K562 (cell line): ENCODE measurements around the gene BRD7. TPM values are rescaled to one million over a fixed set of nuclear protein-coding genes. Genes with fewer than 3 reads are reported as not detected.

ENCODE experiments used
- ATF1 ChIP-seq, 2 experiments: fragments of 450-650 bp in 1 of 2; IDR thresholded peaks; 2 replicates each; pipeline ENCODE4 v1.6.1; 2016; ENCODE audit warnings: missing compliant biosample characterization in 1 of 2, missing genetic modification characterization in 1 of 2
- CBX3 ChIP-seq, 2 experiments: IDR thresholded peaks; 1 replicate in 1 of 2; 2 replicates in 1 of 2; pipeline ENCODE4 v1.6.1; 2012; ENCODE audit warnings: inconsistent platforms in 2 of 2, low read length in 2 of 2, borderline replicate concordance in 1 of 2, control low read depth in 1 of 2
- HNRNPLL ChIP-seq: fragments of 200-400 bp; formaldehyde crosslinking; IDR thresholded peaks from 2 replicates; pipeline ENCODE4 v1.6.1; 2017; ENCODE audit warnings: low read length, low read depth, mild to moderate bottlenecking; ENCODE audit not compliant: poor library complexity, severe bottlenecking
- NCOA1 ChIP-seq: fragments of 450-650 bp; IDR thresholded peaks from 2 replicates; pipeline ENCODE4 v1.6.1; 2016; ENCODE audit warnings: low read depth
- NR2C2 ChIP-seq, 2 experiments: fragments of 200-800 bp in 1 of 2; sonication (Bioruptor generic) in 1 of 2; sonication (generic) in 1 of 2; formaldehyde crosslinking in 1 of 2; IDR thresholded peaks; 2 replicates each; pipeline versions ENCODE4 v1.6.1 to v1.8.0; 2016 to 2022; ENCODE audit warnings: mild to moderate bottlenecking in 1 of 2, missing compliant biosample characterization in 1 of 2, missing genetic modification characterization in 1 of 2, missing genetic modification reagents in 1 of 2
- SAP30 ChIP-seq: fragments of 200-600 bp; sonication (generic); IDR thresholded peaks from 2 replicates; pipeline ENCODE4 v1.6.1; 2012; ENCODE audit warnings: borderline replicate concordance, low read depth, mild to moderate bottlenecking, moderate library complexity, low read length, control low read depth, inconsistent platforms; ENCODE audit not compliant: insufficient read depth, poor library complexity, severe bottlenecking
- SLC30A9 ChIP-seq: fragments of 250-450 bp; sonication (Bioruptor Pico); IDR thresholded peaks from 2 replicates; pipeline ENCODE4 v1.8.0; 2022; ENCODE audit warnings: mild to moderate bottlenecking, moderate library complexity
- SMARCC2 ChIP-seq: fragments of 450-650 bp; IDR thresholded peaks from 2 replicates; pipeline ENCODE4 v1.6.1; 2017; ENCODE audit warnings: antibody characterized with exemption, moderate library complexity, mild to moderate bottlenecking, low read depth
- SP2 ChIP-seq: IDR thresholded peaks from 2 replicates; pipeline ENCODE4 v1.6.1; 2011; ENCODE audit warnings: mild to moderate bottlenecking, low read depth, low read length, moderate library complexity; ENCODE audit not compliant: poor library complexity, severe bottlenecking; ENCODE audit errors: extremely low read depth
- SRF ChIP-seq, 2 experiments: fragments of 250-450, 450-650 bp in 1 of 2; sonication (Bioruptor Pico) in 1 of 2; sonication (generic) in 1 of 2; formaldehyde crosslinking; IDR thresholded peaks; 2 replicates each; pipeline versions ENCODE4 v1.5.0 to v1.5.1; 2020 to 2022; ENCODE audit warnings: mild to moderate bottlenecking in 1 of 2, missing genetic modification reagents in 1 of 2
- TFAM ChIP-seq: fragments of 250-450 bp; sonication (Bioruptor Pico); conservative IDR thresholded peaks from 2 replicates; pipeline ENCODE4 v1.5.0; 2021; ENCODE audit warnings: mild to moderate bottlenecking, moderate library complexity
- ZFP1 ChIP-seq: fragments of 450-650 bp; formaldehyde crosslinking; IDR thresholded peaks from 2 replicates; pipeline ENCODE4 v1.4.0; 2020; ENCODE audit warnings: mild to moderate bottlenecking, mixed read lengths
- ZNF24 ChIP-seq: fragments of 450-650 bp; IDR thresholded peaks from 2 replicates; pipeline ENCODE4 v1.6.1; 2016
- ZNF316 ChIP-seq: fragments of 450-650 bp; IDR thresholded peaks from 2 replicates; pipeline ENCODE4 v1.6.1; 2016
- ZNF668 ChIP-seq: fragments of 250-450 bp; sonication (Bioruptor Pico); IDR thresholded peaks from 2 replicates; pipeline ENCODE4 v1.8.0; 2022; ENCODE audit warnings: mild to moderate bottlenecking, inconsistent platforms
- polyA plus RNA-seq, 8 experiments: library from polyadenylated mRNA; depleted of rRNA in 4 of 8; stranded (reverse) in 5 of 8; unstranded in 3 of 8; fragments of >200 nt; fragmentation: Nextera tagmentation in 2 of 8; fragmentation: Illumina TruSeq in 1 of 8; extraction: Ambion mirVana in 2 of 8; extraction: Trizol in 1 of 8; gene quantifications; 2 replicates each; pipeline versions ENCODE4 v1.2.1 to v1.2.3, GENCODE V29; 2011 to 2014; ENCODE audit warnings: inconsistent platforms in 1 of 8, missing spikeins in 1 of 8
- total RNA-seq, 7 experiments: library from RNA; depleted of rRNA in 6 of 7; stranded (reverse); fragments of >200 nt in 6 of 7; fragmentation: Illumina TruSeq in 2 of 7; extraction: Trizol in 2 of 7; gene quantifications; 2 replicates each; pipeline versions ENCODE4 v1.2.1 to v1.2.3, GENCODE V29; 2011 to 2021; ENCODE audit warnings: low replicate concordance in 1 of 7
- TF ChIP-seq, protein P1 (sequence below): sonication (generic); formaldehyde crosslinking; IDR thresholded peaks from 2 replicates; pipeline ENCODE4 v1.8.0; 2022; ENCODE audit warnings: mild to moderate bottlenecking, missing genetic modification reagents, borderline replicate concordance
- TF ChIP-seq, protein P2 (sequence below): sonication (generic); formaldehyde crosslinking; IDR thresholded peaks from 2 replicates; pipeline ENCODE4 v1.8.0; 2023; ENCODE audit warnings: mild to moderate bottlenecking, missing genetic modification reagents

BRD7 gene
- total and polyA plus RNA-seq, 9 of the 15 experiments (the other 6 are each of a cell fraction or from before 2014, with no cell fraction given): 20.6 to 101 (median 68.7) TPM

DNA sequence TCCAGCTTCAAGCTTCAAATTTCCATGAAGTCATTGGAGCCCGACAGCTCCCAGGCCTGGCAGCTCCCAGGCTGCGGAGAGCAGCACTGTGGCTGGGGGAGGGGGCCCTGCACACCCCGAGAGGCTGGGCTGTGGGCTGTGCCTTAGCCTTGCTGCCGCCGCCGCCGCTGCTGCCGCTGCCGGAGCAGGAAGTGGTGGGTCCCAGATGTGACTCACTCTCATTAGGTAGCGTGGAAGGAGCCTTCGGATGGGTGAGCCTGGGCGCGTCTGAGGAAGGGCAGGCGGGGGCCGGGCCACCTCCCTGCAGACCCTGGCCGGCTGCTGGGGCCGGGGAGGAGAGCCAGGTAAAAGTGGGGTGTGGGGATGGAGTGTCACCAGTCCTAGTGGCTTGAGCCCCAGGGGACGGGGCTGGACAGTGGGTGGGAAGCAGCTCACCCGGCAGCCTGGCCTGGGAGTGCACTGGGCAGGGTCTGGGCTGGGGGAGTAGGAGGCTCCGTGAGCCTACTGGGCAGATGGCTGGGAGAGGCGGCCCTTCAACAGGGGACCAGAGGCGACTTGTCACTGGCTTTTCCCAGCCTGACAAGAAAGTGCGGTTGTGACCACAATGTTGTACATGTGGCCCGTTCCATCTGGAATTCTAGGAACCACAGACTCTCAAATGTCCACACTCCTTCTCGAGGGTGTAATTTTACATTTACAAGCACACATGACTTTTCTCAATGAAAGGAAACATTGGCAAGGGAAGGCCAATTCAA is 102.3 kb downstream of the BRD7 start, which contains the start of gene ADCY7 (continued):
- TF ChIP-seq, protein P1, sequence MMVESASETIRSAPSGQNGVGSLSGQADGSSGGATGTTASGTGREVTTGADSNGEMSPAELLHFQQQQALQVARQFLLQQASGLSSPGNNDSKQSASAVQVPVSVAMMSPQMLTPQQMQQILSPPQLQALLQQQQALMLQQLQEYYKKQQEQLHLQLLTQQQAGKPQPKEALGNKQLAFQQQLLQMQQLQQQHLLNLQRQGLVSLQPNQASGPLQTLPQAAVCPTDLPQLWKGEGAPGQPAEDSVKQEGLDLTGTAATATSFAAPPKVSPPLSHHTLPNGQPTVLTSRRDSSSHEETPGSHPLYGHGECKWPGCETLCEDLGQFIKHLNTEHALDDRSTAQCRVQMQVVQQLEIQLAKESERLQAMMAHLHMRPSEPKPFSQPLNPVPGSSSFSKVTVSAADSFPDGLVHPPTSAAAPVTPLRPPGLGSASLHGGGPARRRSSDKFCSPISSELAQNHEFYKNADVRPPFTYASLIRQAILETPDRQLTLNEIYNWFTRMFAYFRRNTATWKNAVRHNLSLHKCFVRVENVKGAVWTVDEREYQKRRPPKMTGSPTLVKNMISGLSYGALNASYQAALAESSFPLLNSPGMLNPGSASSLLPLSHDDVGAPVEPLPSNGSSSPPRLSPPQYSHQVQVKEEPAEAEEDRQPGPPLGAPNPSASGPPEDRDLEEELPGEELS (CRISPR knock-in tag): no peak; the same call in 1 of the 2 replicates
- TF ChIP-seq NR2C2 (CRISPR knock-in tag; IDR thresholded peaks at IDR 0.05): no peak
- TF ChIP-seq NR2C2 (tag; IDR thresholded peaks at IDR 0.05): peak; percentile 20; the same call in 1 of the 2 replicates
- TF ChIP-seq ZFP1 (CRISPR knock-in tag): no peak
- TF ChIP-seq ZNF668 (CRISPR knock-in tag): no peak
- no peak for TF ChIP-seq ATF1 (CRISPR knock-in tag; IDR thresholded peaks at IDR 0.05)
- peak; percentile 32 for TF ChIP-seq ATF1 (tag; IDR thresholded peaks at IDR 0.05)
- no peak for TF ChIP-seq SLC30A9 (CRISPR knock-in tag)
- TF ChIP-seq TFAM (CRISPR knock-in tag): no peak
- no peak for TF ChIP-seq CBX3 (IDR thresholded peaks at IDR 0.05; ENCODE audit: borderline replicate concordance in 1 of 2, low read length in 2 of 2)
- no peak for TF ChIP-seq ZNF24
- no peak for TF ChIP-seq SRF (CRISPR knock-in tag; IDR thresholded peaks at IDR 0.05)
- no peak for TF ChIP-seq SP2
- no peak for TF ChIP-seq ZNF316
- TF ChIP-seq HNRNPLL: peak; percentile 65
- no peak for TF ChIP-seq SMARCC2
- TF ChIP-seq NCOA1: no peak
- TF ChIP-seq, protein P2, sequence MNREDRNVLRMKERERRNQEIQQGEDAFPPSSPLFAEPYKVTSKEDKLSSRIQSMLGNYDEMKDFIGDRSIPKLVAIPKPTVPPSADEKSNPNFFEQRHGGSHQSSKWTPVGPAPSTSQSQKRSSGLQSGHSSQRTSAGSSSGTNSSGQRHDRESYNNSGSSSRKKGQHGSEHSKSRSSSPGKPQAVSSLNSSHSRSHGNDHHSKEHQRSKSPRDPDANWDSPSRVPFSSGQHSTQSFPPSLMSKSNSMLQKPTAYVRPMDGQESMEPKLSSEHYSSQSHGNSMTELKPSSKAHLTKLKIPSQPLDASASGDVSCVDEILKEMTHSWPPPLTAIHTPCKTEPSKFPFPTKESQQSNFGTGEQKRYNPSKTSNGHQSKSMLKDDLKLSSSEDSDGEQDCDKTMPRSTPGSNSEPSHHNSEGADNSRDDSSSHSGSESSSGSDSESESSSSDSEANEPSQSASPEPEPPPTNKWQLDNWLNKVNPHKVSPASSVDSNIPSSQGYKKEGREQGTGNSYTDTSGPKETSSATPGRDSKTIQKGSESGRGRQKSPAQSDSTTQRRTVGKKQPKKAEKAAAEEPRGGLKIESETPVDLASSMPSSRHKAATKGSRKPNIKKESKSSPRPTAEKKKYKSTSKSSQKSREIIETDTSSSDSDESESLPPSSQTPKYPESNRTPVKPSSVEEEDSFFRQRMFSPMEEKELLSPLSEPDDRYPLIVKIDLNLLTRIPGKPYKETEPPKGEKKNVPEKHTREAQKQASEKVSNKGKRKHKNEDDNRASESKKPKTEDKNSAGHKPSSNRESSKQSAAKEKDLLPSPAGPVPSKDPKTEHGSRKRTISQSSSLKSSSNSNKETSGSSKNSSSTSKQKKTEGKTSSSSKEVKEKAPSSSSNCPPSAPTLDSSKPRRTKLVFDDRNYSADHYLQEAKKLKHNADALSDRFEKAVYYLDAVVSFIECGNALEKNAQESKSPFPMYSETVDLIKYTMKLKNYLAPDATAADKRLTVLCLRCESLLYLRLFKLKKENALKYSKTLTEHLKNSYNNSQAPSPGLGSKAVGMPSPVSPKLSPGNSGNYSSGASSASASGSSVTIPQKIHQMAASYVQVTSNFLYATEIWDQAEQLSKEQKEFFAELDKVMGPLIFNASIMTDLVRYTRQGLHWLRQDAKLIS (CRISPR knock-in tag): 0 out of 2 replicates have a peak, but pooled peaks have one; percentile 38
- TF ChIP-seq SAP30: no peak
